Neural cell (in vitro differentiated cells): ENCODE data around the gene CYB5RL.

Source experiments
- CTCF ChIP-seq: fragments of 450-650 bp; IDR thresholded peaks from 2 replicates; pipeline ENCODE4 v1.5.1; 2014; ENCODE audit warnings: antibody characterized with exemption, mild to moderate bottlenecking, moderate library complexity; ENCODE audit not compliant: poor library complexity, severe bottlenecking
- EZH2 ChIP-seq: fragments of 200-600, 300-800 bp; shearing (Covaris generic), sonication (generic); IDR thresholded peaks from 2 replicates; pipeline ENCODE4 v1.6.1; 2014; ENCODE audit warnings: antibody characterized with exemption, low read length, borderline replicate concordance, mild to moderate bottlenecking; ENCODE audit not compliant: insufficient read depth, poor library complexity, severe bottlenecking
- RAD21 ChIP-seq: fragments of 450-650 bp; conservative IDR thresholded peaks from 2 replicates; pipeline ENCODE4 v1.6.1; 2014; ENCODE audit warnings: antibody characterized with exemption, mild to moderate bottlenecking, moderate library complexity
- REST ChIP-seq: IDR thresholded peaks from 2 replicates; pipeline ENCODE4 v1.6.1; 2012; ENCODE audit warnings: borderline replicate concordance
- TAF1 ChIP-seq: IDR thresholded peaks from 2 replicates; pipeline ENCODE4 v1.6.1; 2012; ENCODE audit warnings: low read depth

- TF ChIP-seq CTCF (no peak), TAF1 (peak; percentile 47), REST (peak; percentile 29), EZH2 (no peak), RAD21 (peak; percentile 53)
These were observed at the start of gene CYB5RL, which contains the start of gene MRPL37 for GRCh38 chr1:54199765-54200518.
